Ovary (tissue), 9 donors: ENCODE results near the gene SCAPER. TPM values are rescaled to one million over a fixed set of nuclear protein-coding genes. Genes with fewer than 3 reads are reported as not detected.
"Not testable (repeated sequence)": the region's sequence is repeated elsewhere in the genome, so short reads cannot be mapped to it uniquely, and the experiment has no call there.

ENCODE experiments used
- DNase-seq, 5 donors: peaks; one replicate each; pipeline ENCODE4 v3.0.0-alpha.2; 2019 to 2020
- H3K27ac ChIP-seq, 2 donors: fragments of 200-600 bp; one replicate each; pipeline versions ENCODE4 v1.5.1 to v1.8.0; 2019 to 2022
- H3K27me3 ChIP-seq: fragments of 200-600 bp; one replicate; pipeline ENCODE4 v1.8.0; 2022
- H3K36me3 ChIP-seq: fragments of 200-600 bp; sonication (generic); one replicate; pipeline ENCODE4 v1.5.1; 2019
- H3K4me1 ChIP-seq: one replicate; pipeline ENCODE4 v1.8.1; 2013; ENCODE audit warnings: mild to moderate bottlenecking, moderate library complexity; ENCODE audit not compliant: insufficient read depth
- H3K4me3 ChIP-seq: fragments of 200-600 bp; sonication (generic); one replicate; pipeline ENCODE4 v1.5.1; 2017
- H3K9me3 ChIP-seq, 2 donors: fragments of 200-600 bp in 1 of 2; sonication (generic) in 1 of 2; one replicate each; pipeline versions ENCODE4 v1.5.1 to v1.8.1; 2013 to 2019; ENCODE audit warnings: mild to moderate bottlenecking in 1 of 2, moderate library complexity in 1 of 2
- CTCF ChIP-seq, 3 donors: fragments of 450-650 bp in 2 of 3; fragments of 200-600 bp in 1 of 3; IDR thresholded peaks; one replicate each; pipeline versions ENCODE4 v1.5.1 to v1.8.0; 2016 to 2022; ENCODE audit warnings: antibody characterized with exemption in 3 of 3, mild to moderate bottlenecking in 1 of 3
- EP300 ChIP-seq: sonication (generic); formaldehyde crosslinking; IDR thresholded peaks from one replicate; pipeline ENCODE4 v1.6.1; 2017; ENCODE audit warnings: antibody characterized with exemption
- POLR2A ChIP-seq: fragments of 450-650 bp; IDR thresholded peaks from one replicate; pipeline ENCODE4 v1.6.1; 2017; ENCODE audit warnings: antibody characterized with exemption, mild to moderate bottlenecking, moderate library complexity
- WGBS, 3 donors: extraction: QIAGEN DNeasy Blood & Tissue Kit in 1 of 3; methylation state at CpG; one replicate each; pipeline versions ENCODE4 v1.1.5 to v1.1.7; 2013 to 2017; 5-methylcytosine and 5-hydroxymethylcytosine counted together
- intact Hi-C, 4 donors: fragments of 100-400 bp; cut with DNase I; formaldehyde crosslinking; loops; one replicate each; pipeline versions ENCODE4 v1.11.0 to v1.15.1; 2022 to 2023
- polyA plus RNA-seq, 2 donors: library from polyadenylated mRNA; stranded (reverse); fragments of 200-250 nt in 1 of 2; fragments of 350-450 nt in 1 of 2; fragmentation: Illumina TruSeq in 1 of 2; extraction: RNeasy Lipid Tissue Mini Kit (QIAGEN cat#74804) in 1 of 2; gene quantifications; one replicate each; pipeline ENCODE4 v1.2.3, GENCODE V29; 2013 to 2014
- total RNA-seq, 7 donors: library from RNA; depleted of rRNA in 2 of 7; stranded (reverse); fragments of >200 nt in 2 of 7; fragmentation: NEBNext Ultra II Directional in 3 of 7; extraction: Animal tissue kit (Norgen Biotek cat#: 25700) in 3 of 7; gene quantifications; one replicate each; pipeline versions ENCODE4 v1.1.0 to v1.2.4, GENCODE V29; 2016 to 2023
- donor health status: DM: no; HTN: no; CAD: no; lungs with moderate emphysema.
- donor health status: DM: no; HTN: no; CAD: no.
- donor health status: Bipolar disorder and iron deficiency.
- donor health status: DM: yes; HTN: yes; CAD: no.
- donor health status: DM: no; HTN: no; CAD: no.
- donor health status: DM: yes; HTN: yes; CAD: no.

Gene SCAPER
- total and polyA plus RNA-seq, 9 donors: 13.7 to 45.8 (median 27.9) TPM

DNA sequence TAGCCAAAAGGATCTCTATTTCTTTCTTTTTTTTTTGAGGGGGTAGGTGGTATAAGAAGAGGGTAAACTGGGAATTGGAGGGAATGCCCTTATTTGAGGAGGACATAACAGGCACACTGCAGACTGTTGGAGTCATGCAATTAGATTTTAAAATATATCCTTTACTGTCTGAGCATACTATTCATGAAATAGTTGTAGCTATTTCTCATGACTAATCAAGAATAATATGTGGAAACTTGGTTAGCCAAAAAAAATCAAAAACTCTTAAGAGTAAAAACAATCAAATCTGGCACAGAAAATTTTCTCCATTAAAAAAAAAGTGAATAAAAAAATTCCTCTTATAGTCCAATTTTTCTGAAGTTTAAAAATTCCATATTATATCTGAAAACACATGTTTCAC lies 174.9 kb downstream of the SCAPER start:
- no peaks in the 10 kb centered on the region for H3K27me3 ChIP-seq
- no peaks in the 10 kb centered on the region for H3K36me3 ChIP-seq
- H3K9me3 ChIP-seq: no peaks in the 10 kb centered on the region
- H3K27ac ChIP-seq: no peak overlapping the region
- intact Hi-C loops: no loop called here
- H3K4me1 ChIP-seq: no peaks in the 10 kb centered on the region
- H3K4me3 ChIP-seq: no peak overlapping the region
- TF ChIP-seq CTCF (IDR thresholded peaks at IDR 0.05): no peak
- TF ChIP-seq POLR2A: no peak
- TF ChIP-seq EP300: no peak
- no peak for DNase-seq

DNA sequence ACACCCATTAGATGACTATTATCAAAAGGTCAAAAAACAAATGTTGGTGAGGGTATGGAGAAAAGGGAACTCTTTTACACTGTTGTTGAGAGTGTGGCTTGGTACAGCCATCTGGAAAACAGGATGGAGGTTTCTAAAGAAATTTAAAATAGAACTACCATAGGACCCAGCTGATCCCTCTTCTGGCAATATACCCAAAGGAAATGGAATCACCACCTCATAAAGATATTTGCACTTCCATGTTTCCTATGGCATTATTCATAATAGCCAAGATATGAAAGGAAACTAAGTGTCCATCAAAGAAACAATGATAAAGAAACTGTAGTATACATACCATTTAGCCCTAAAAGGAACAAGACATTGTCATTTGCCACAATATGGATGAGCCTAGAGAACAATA lies 186.3 kb downstream of the SCAPER start:
- Histone ChIP-seq H3K27me3 (no peaks in the 10 kb centered on the region), H3K9me3 (no peaks in the 10 kb centered on the region), H3K4me1 (no peaks in the 10 kb centered on the region), H3K27ac (no peak overlapping the region), H3K36me3 (no peaks in the 10 kb centered on the region), H3K4me3 (no peak overlapping the region)
- TF ChIP-seq POLR2A: no peak
- no peak for TF ChIP-seq EP300
- no peak for TF ChIP-seq CTCF (IDR thresholded peaks at IDR 0.05)
- intact Hi-C loops: no loop called here
- DNase-seq: no peak

DNA sequence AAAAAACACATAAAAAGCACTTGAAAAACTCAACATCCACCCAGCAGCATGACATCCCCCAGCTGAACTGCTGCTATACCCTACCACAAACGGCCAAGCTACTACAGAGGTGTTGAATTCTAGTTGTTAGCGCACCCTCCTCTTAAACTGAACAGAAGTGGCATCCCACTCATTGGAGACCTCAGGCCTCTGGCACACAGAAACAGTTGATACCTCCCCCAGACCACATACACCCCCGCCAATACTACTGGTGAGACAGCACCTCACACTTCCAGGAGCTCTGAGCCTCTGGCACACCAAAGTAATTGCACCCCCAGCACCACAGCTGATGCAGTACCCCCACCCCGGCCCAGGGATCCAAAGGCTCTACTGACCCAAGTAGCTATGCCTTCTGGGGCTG lies 190.2 kb downstream of the SCAPER start:
- TF ChIP-seq CTCF (IDR thresholded peaks at IDR 0.05): no peak
- TF ChIP-seq EP300: no peak
- no peak for TF ChIP-seq POLR2A
- no peaks in the 10 kb centered on the region for H3K9me3 ChIP-seq
- H3K4me1 ChIP-seq: no peaks in the 10 kb centered on the region
- WGBS, 3 donors: 60 to 97% (median 93%) methylated on average over 3 to 4 of the region's 4 CpGs
- no peak overlapping the region for H3K4me3 ChIP-seq
- no peaks in the 10 kb centered on the region for H3K27me3 ChIP-seq
- H3K27ac ChIP-seq: no peak overlapping the region
- H3K36me3 ChIP-seq: no peaks in the 10 kb centered on the region
- intact Hi-C loops: no loop called here
- no peak for DNase-seq

GRCh38 chr15:76711351-76711827 lies 193.8 kb downstream of the SCAPER start:
- 93 to 98% (median 94%) methylated on average over 2 of the region's 2 CpGs for WGBS, 3 donors
- H3K27me3 ChIP-seq: no peaks in the 10 kb centered on the region
- no peaks in the 10 kb centered on the region for H3K4me1 ChIP-seq
- no peaks in the 10 kb centered on the region for H3K36me3 ChIP-seq
- no peaks in the 10 kb centered on the region for H3K9me3 ChIP-seq
- H3K4me3 ChIP-seq: no peak overlapping the region
- H3K27ac ChIP-seq: no peak overlapping the region
- TF ChIP-seq CTCF (IDR thresholded peaks at IDR 0.05) (no peak), EP300 (no peak), POLR2A (no peak)
- DNase-seq: no peak
- intact Hi-C loops: no loop called here

DNA sequence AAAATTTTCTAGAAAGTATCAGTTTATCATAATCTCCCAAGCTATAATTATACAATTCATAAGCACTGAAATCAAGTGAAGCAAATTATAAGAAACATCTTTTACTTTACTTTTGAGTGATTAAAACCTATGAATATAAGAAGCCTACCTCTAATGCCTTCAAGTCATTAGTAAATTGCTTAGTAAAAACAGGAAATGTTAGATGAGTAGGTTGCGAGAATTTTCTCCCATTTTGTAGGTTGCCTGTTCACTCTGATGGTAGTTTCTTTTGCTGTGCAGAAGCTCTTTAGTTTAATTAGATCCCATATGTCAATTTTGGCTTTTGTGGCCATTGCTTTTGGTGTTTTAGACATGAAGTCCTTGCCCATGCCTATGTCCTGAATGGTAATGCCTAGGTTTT lies 201.1 kb downstream of the SCAPER start:
- H3K27ac ChIP-seq, H3K4me3 ChIP-seq, intact Hi-C loops, H3K4me1 ChIP-seq, H3K27me3 ChIP-seq, H3K36me3 ChIP-seq, H3K9me3 ChIP-seq, DNase-seq: not testable (repeated sequence)
- 95 to 100% (median 100%) methylated on average over 1 of the region's 1 CpG for WGBS, 3 donors
